ENCODE results near the gene CKS1B. TPM values are rescaled to one million over a fixed set of nuclear protein-coding genes. Genes with fewer than 3 reads are reported as not detected.

Gene CKS1B
- total and polyA plus RNA-seq, 3 experiments from 2014 or later = 46.8 to 126 (median 125) TPM

- H3K9me3 ChIP-seq (ENCODE audit: low read length) = no peaks in the 10 kb centered on the region
- peaks cover 30% of the 10 kb centered on the region for H3K4me1 ChIP-seq (ENCODE audit: insufficient read depth, low read length)
- Mint-ChIP-seq H3K27ac (peak within 1 kb of the TSS; percentile 94 to 99 (median 98)), H3K36me3 (peaks cover 0 to 71% (median 7%) of the 10 kb centered on the region in 3 donors), H3K9me3 (no peaks in the 10 kb centered on the region), H3K4me1 (peaks cover 31 to 59% (median 49%) of the 10 kb centered on the region in 3 donors), H3K4me3 (peak within 1 kb of the TSS; percentile 92 to 98 (median 96)), H3K27me3 (peaks cover 0 to 1% of the 10 kb centered on the region in 2 donors)
- peak within 1 kb of the TSS; percentile 64 for H3K4me3 ChIP-seq (ENCODE audit: low read length)
- H3K27ac ChIP-seq (ENCODE audit: low read depth, low read length) = peak within 1 kb of the TSS; percentile 92
- peak; percentile 74 to 86 (median 82) for DNase-seq
- peaks cover 20% of the 10 kb centered on the region for H3K36me3 ChIP-seq (ENCODE audit: insufficient read depth, low read length)
- ChIA-PET POLR2A (interaction anchor here (0.8 to 1.7 kb wide), 8 partner anchors 13 to 124 kb away, joined by 3 to 11 read pairs (median 4); partner anchors contain the start of genes CKS1B, FLAD1 and PMVK), CTCF (interaction anchor here (0.9 to 3.7 kb wide), 20 partner anchors 9 to 124 kb away, joined by 3 to 42 read pairs (median 4); partner anchors contain the start of genes CKS1B, PMVK and SHC1)
- H3K27me3 ChIP-seq (ENCODE audit: insufficient read depth, low read length, poor library complexity, severe bottlenecking) = no peaks in the 10 kb centered on the region
Measured at GRCh38 chr1:154961207-154962155, 13.0 kb upstream of the CKS1B start, which contains the start of gene PYGO2. Gene PYGO2, minus strand, starts transcription at chr1:154961782. Its CDS starts 206 bp downstream, at chr1:154961576.

- H3K4me3 ChIP-seq (ENCODE audit: low read length) = peak overlapping the region; percentile 64
- peaks cover 24% of the 10 kb centered on the region for H3K4me1 ChIP-seq (ENCODE audit: insufficient read depth, low read length)
- DNase-seq = peak in 1 of 5 donors; percentile 48
- POLR2A ChIA-PET = interaction anchor here (1.1 to 1.7 kb wide), 3 partner anchors 12 to 23 kb away, joined by 9 to 11 read pairs (median 10); partner anchors contain the start of genes CKS1B and FLAD1
- Mint-ChIP-seq H3K4me1 (peaks cover 26 to 52% (median 43%) of the 10 kb centered on the region in 3 donors), H3K4me3 (peak overlapping the region; percentile 82 to 92 (median 87)), H3K27me3 (no peaks in the 10 kb centered on the region), H3K9me3 (no peaks in the 10 kb centered on the region), H3K36me3 (peaks cover 0 to 76% (median 7%) of the 10 kb centered on the region in 3 donors), H3K27ac (peak overlapping the region; percentile 90 to 99 (median 96))
- H3K27ac ChIP-seq (ENCODE audit: low read depth, low read length) = peak overlapping the region; percentile 92
- CTCF ChIA-PET = interaction anchor here (0.7 to 3.7 kb wide), 10 partner anchors 8 to 82 kb away, joined by 3 to 42 read pairs (median 4); partner anchors contain the start of genes CKS1B and SHC1
- H3K36me3 ChIP-seq (ENCODE audit: insufficient read depth, low read length) = peaks cover 27% of the 10 kb centered on the region
- H3K9me3 ChIP-seq (ENCODE audit: low read length) = no peaks in the 10 kb centered on the region
- H3K27me3 ChIP-seq (ENCODE audit: insufficient read depth, low read length, poor library complexity, severe bottlenecking) = no peaks in the 10 kb centered on the region
Measured at GRCh38 chr1:154962156-154962749, 12.2 kb upstream of the CKS1B start.

- CTCF ChIA-PET = interaction anchor here (0.7 to 3.7 kb wide), 3 partner anchors 34 to 54 kb away, joined by 3 to 42 read pairs (median 22); no protein-coding TSS in a partner anchor
- POLR2A ChIA-PET = no interaction called here
- H3K36me3 Mint-ChIP-seq = peaks cover 0 to 77% (median 7%) of the 10 kb centered on the region in 3 donors
- peak overlapping the region; percentile 64 for H3K4me3 ChIP-seq (ENCODE audit: low read length)
- peak overlapping the region; percentile 82 to 92 (median 87) for H3K4me3 Mint-ChIP-seq
- peak overlapping the region; percentile 92 for H3K27ac ChIP-seq (ENCODE audit: low read depth, low read length)
- H3K4me1 ChIP-seq (ENCODE audit: insufficient read depth, low read length) = peaks cover 19% of the 10 kb centered on the region
- H3K27ac Mint-ChIP-seq = peak overlapping the region; percentile 90 to 99 (median 96)
- no peaks in the 10 kb centered on the region for H3K27me3 ChIP-seq (ENCODE audit: insufficient read depth, low read length, poor library complexity, severe bottlenecking)
- peaks cover 33% of the 10 kb centered on the region for H3K36me3 ChIP-seq (ENCODE audit: insufficient read depth, low read length)
- H3K9me3 ChIP-seq (ENCODE audit: low read length) = no peaks in the 10 kb centered on the region
- DNase-seq = peak in 1 of 5 donors; percentile 19
- no peaks in the 10 kb centered on the region for H3K27me3 Mint-ChIP-seq
- peaks cover 26 to 46% (median 37%) of the 10 kb centered on the region in 3 donors for H3K4me1 Mint-ChIP-seq
- no peaks in the 10 kb centered on the region for H3K9me3 Mint-ChIP-seq
Measured at GRCh38 chr1:154962795-154963330, 11.6 kb upstream of the CKS1B start.

- CTCF ChIA-PET = interaction anchor here (1.4 kb wide), 1 partner anchor 11 kb away, joined by 3 read pairs; the partner anchor contains the start of gene CKS1B
- Mint-ChIP-seq H3K9me3 (no peaks in the 10 kb centered on the region), H3K4me1 (peaks cover 26 to 44% (median 31%) of the 10 kb centered on the region in 3 donors), H3K27me3 (no peaks in the 10 kb centered on the region), H3K4me3 (peak overlapping the region in 3 of 7 donors; percentile 3 to 68 (median 41)), H3K27ac (peak overlapping the region in 3 of 8 donors; percentile 65 to 99 (median 79)), H3K36me3 (peaks cover 0 to 79% (median 8%) of the 10 kb centered on the region in 3 donors)
- Histone ChIP-seq H3K36me3 (ENCODE audit: insufficient read depth, low read length) (peaks cover 40% of the 10 kb centered on the region), H3K9me3 (ENCODE audit: low read length) (no peaks in the 10 kb centered on the region), H3K27ac (ENCODE audit: low read depth, low read length) (no peak overlapping the region), H3K4me3 (ENCODE audit: low read length) (no peak overlapping the region), H3K4me1 (ENCODE audit: insufficient read depth, low read length) (peaks cover 19% of the 10 kb centered on the region), H3K27me3 (ENCODE audit: insufficient read depth, low read length, poor library complexity, severe bottlenecking) (no peaks in the 10 kb centered on the region)
- POLR2A ChIA-PET = no interaction called here
- DNase-seq = peak in 1 of 5 donors; percentile 22
Measured at GRCh38 chr1:154963643-154964042, 10.8 kb upstream of the CKS1B start.

GRCh38 chr1:154964359-154964758, 10.1 kb upstream of the CKS1B start:
- peak in 1 of 5 donors; percentile 9 for DNase-seq
- H3K36me3 Mint-ChIP-seq = peaks cover 0 to 80% (median 8%) of the 10 kb centered on the region in 3 donors
- ChIA-PET POLR2A (no interaction called here), CTCF (interaction anchor here (1.0 to 1.4 kb wide), 3 partner anchors 10 to 121 kb away, joined by 3 to 5 read pairs (median 3); partner anchors contain the start of gene CKS1B)
- peaks cover 19% of the 10 kb centered on the region for H3K4me1 ChIP-seq (ENCODE audit: insufficient read depth, low read length)
- no peaks in the 10 kb centered on the region for H3K9me3 ChIP-seq (ENCODE audit: low read length)
- no peaks in the 10 kb centered on the region for H3K9me3 Mint-ChIP-seq
- H3K4me3 ChIP-seq (ENCODE audit: low read length) = no peak overlapping the region
- peak overlapping the region in 3 of 8 donors; percentile 21 to 99 (median 60) for H3K27ac Mint-ChIP-seq
- H3K27me3 ChIP-seq (ENCODE audit: insufficient read depth, low read length, poor library complexity, severe bottlenecking) = no peaks in the 10 kb centered on the region
- no peaks in the 10 kb centered on the region for H3K27me3 Mint-ChIP-seq
- peaks cover 27 to 46% (median 32%) of the 10 kb centered on the region in 3 donors for H3K4me1 Mint-ChIP-seq
- H3K27ac ChIP-seq (ENCODE audit: low read depth, low read length) = no peak overlapping the region
- peaks cover 40% of the 10 kb centered on the region for H3K36me3 ChIP-seq (ENCODE audit: insufficient read depth, low read length)
- peak overlapping the region in 1 of 7 donors; percentile 68 for H3K4me3 Mint-ChIP-seq

- H3K27me3 ChIP-seq (ENCODE audit: insufficient read depth, low read length, poor library complexity, severe bottlenecking) = no peaks in the 10 kb centered on the region
- H3K36me3 Mint-ChIP-seq = peaks cover 0 to 72% (median 8%) of the 10 kb centered on the region in 3 donors
- H3K9me3 ChIP-seq (ENCODE audit: low read length) = no peaks in the 10 kb centered on the region
- H3K27ac ChIP-seq (ENCODE audit: low read depth, low read length) = no peak overlapping the region
- no peaks in the 10 kb centered on the region for H3K27me3 Mint-ChIP-seq
- H3K4me3 Mint-ChIP-seq = peak overlapping the region in 1 of 7 donors; percentile 51
- no peak overlapping the region for H3K4me3 ChIP-seq (ENCODE audit: low read length)
- peak in 1 of 5 donors; percentile 14 for DNase-seq
- no peaks in the 10 kb centered on the region for H3K9me3 Mint-ChIP-seq
- H3K4me1 Mint-ChIP-seq = peaks cover 21 to 40% (median 30%) of the 10 kb centered on the region in 3 donors
- H3K36me3 ChIP-seq (ENCODE audit: insufficient read depth, low read length) = peaks cover 40% of the 10 kb centered on the region
- H3K27ac Mint-ChIP-seq = no peak overlapping the region
- H3K4me1 ChIP-seq (ENCODE audit: insufficient read depth, low read length) = peaks cover 18% of the 10 kb centered on the region
- ChIA-PET CTCF (interaction anchor here (1.5 to 1.9 kb wide), 4 partner anchors 11 to 92 kb away, joined by 3 to 7 read pairs (median 4); partner anchors contain the start of genes FLAD1 and PBXIP1), POLR2A (no interaction called here)
Measured at GRCh38 chr1:154966111-154966510, 8.4 kb upstream of the CKS1B start.

GRCh38 chr1:154967331-154967950, 7.0 kb upstream of the CKS1B start:
- Mint-ChIP-seq H3K9me3 (no peaks in the 10 kb centered on the region), H3K36me3 (peaks cover 0 to 77% (median 9%) of the 10 kb centered on the region in 3 donors), H3K27ac (peak overlapping the region in 2 of 8 donors; percentile 50 to 51), H3K4me1 (peaks cover 28 to 46% (median 36%) of the 10 kb centered on the region in 3 donors), H3K4me3 (no peak overlapping the region), H3K27me3 (no peaks in the 10 kb centered on the region)
- peaks cover 25% of the 10 kb centered on the region for H3K4me1 ChIP-seq (ENCODE audit: insufficient read depth, low read length)
- no peak overlapping the region for H3K4me3 ChIP-seq (ENCODE audit: low read length)
- H3K27me3 ChIP-seq (ENCODE audit: insufficient read depth, low read length, poor library complexity, severe bottlenecking) = no peaks in the 10 kb centered on the region
- POLR2A ChIA-PET = no interaction called here
- CTCF ChIA-PET = interaction anchor here (1.7 to 1.9 kb wide), 2 partner anchors 12 to 16 kb away, joined by 4 to 7 read pairs; partner anchors contain the start of genes FLAD1 and PBXIP1
- no peaks in the 10 kb centered on the region for H3K9me3 ChIP-seq (ENCODE audit: low read length)
- H3K27ac ChIP-seq (ENCODE audit: low read depth, low read length) = no peak overlapping the region
- H3K36me3 ChIP-seq (ENCODE audit: insufficient read depth, low read length) = peaks cover 40% of the 10 kb centered on the region
- DNase-seq = peak in 1 of 5 donors; percentile 5
